Upper lobe of left lung (tissue), 4 donors: ENCODE data around the gene SH2D3C.

Experiments used
- CTCF ChIP-seq, 6 experiments: fragments of 450-650 bp in 4 of 6; fragments of 200-600 bp in 2 of 6; sonication (generic) in 2 of 6; IDR thresholded peaks; one replicate each; pipeline ENCODE4 v1.5.1; 2016 to 2019; ENCODE audit warnings: antibody characterized with exemption in 6 of 6
- EP300 ChIP-seq, 4 donors: sonication (generic); formaldehyde crosslinking; IDR thresholded peaks; one replicate each; pipeline ENCODE4 v1.5.1; 2017; ENCODE audit warnings: antibody characterized with exemption in 4 of 4, control low read depth in 2 of 4

GRCh38 chr9:127806871-127807270, 28.4 kb upstream of the SH2D3C start:
- no peak for TF ChIP-seq CTCF (IDR thresholded peaks at IDR 0.05)
- TF ChIP-seq EP300 (IDR thresholded peaks at IDR 0.05): no peak
